Activated B cell treated with CpG ODN at 0.5 μM for 24 hours (primary cell): ENCODE results near the gene MARCHF9. TPM values are rescaled to one million over a fixed set of nuclear protein-coding genes. Genes with fewer than 3 reads are reported as not detected.

Source experiments
- ATAC-seq: fragments of 200-7000 bp; cut with Tn5 transposase; one replicate; pipeline ENCODE4 v1.10.0; 2021; ENCODE audit warnings: low read depth, mild to moderate bottlenecking, moderate library complexity
- CTCF ChIA-PET: fragments of 350-600 bp; sonication (Branson Sonifier 250); formaldehyde crosslinking; loops from one replicate; lab custom pipeline; 2021; ENCODE audit warnings: antibody characterized with exemption; lab: Charles Lee
- POLR2A ChIA-PET: fragments of 350-600 bp; sonication (Branson Sonifier 250); formaldehyde crosslinking; loops from one replicate; lab custom pipeline; 2021; ENCODE audit warnings: antibody characterized with exemption; lab: Charles Lee
- DNase-seq: peaks from one replicate; pipeline ENCODE4 v3.0.0; 2022
- H3K27ac Mint-ChIP-seq: one replicate; pipeline ENCODE4 v1.8.0; 2020; ENCODE audit warnings: mixed read lengths
- H3K27me3 Mint-ChIP-seq: one replicate; pipeline ENCODE4 v1.8.0; 2021; ENCODE audit warnings: mixed read lengths
- H3K36me3 Mint-ChIP-seq: one replicate; pipeline ENCODE4 v1.8.0; 2021; ENCODE audit warnings: low read depth, mixed read lengths
- H3K4me1 Mint-ChIP-seq: one replicate; pipeline ENCODE4 v1.8.0; 2021; ENCODE audit warnings: mixed read lengths
- H3K4me3 Mint-ChIP-seq: one replicate; pipeline ENCODE4 v1.8.0; 2020; ENCODE audit warnings: mild to moderate bottlenecking, mixed read lengths
- H3K9me3 Mint-ChIP-seq: one replicate; pipeline ENCODE4 v1.8.0; 2020; ENCODE audit warnings: mixed read lengths
- CTCF ChIP-seq: fragments of 200-600 bp; IDR thresholded peaks from one replicate; pipeline ENCODE4 v1.8.0; 2022; ENCODE audit warnings: antibody characterized with exemption, mild to moderate bottlenecking
- intact Hi-C: fragments of 100-400 bp; cut with micrococcal nuclease; formaldehyde crosslinking; loops from one replicate; pipeline ENCODE4 v1.15.1; 2024
- total RNA-seq: library from RNA; stranded (reverse); gene quantifications from 2 replicates; pipeline ENCODE4 v1.2.3, GENCODE V29; 2022

The MARCHF9 gene
- total RNA-seq, 1 donor from 2014 or later: 58.2 TPM

DNA sequence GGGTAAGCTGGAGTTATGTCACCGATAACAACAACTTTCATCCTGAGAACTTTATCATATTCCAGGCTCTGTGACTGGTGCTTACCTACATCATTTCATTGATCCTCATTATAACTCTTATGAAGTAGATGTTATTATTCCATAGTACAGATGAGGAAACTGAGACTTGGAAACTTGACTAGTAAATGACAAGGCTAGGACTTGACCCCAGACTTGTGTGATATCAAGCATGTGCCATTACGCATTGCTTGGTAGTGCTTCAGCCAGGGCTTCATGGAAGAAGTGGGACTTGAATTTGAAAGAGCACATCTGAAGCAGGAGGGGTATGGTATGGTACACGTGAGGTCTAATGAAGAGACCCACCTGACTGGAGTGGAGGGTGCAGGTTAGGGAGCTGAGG, 51.8 kb downstream of the MARCHF9 start:
- ATAC-seq: no peak
- Mint-ChIP-seq H3K36me3 (peaks cover 32% of the 10 kb centered on the region), H3K27me3 (no peaks in the 10 kb centered on the region), H3K9me3 (no peaks in the 10 kb centered on the region), H3K4me1 (no peaks in the 10 kb centered on the region), H3K27ac (no peak overlapping the region), H3K4me3 (no peak overlapping the region)
- DNase-seq: no peak
- CTCF ChIA-PET: interaction anchor here (1.2 kb wide), 1 partner anchor 98 kb away, joined by 4 read pairs; no protein-coding TSS in a partner anchor
- POLR2A ChIA-PET: no interaction called here
- no peak for TF ChIP-seq CTCF
- intact Hi-C loops: no loop called here

GRCh38 chr12:57807285-57807684, 52.4 kb downstream of the MARCHF9 start:
- intact Hi-C loops: no loop called here

DNA sequence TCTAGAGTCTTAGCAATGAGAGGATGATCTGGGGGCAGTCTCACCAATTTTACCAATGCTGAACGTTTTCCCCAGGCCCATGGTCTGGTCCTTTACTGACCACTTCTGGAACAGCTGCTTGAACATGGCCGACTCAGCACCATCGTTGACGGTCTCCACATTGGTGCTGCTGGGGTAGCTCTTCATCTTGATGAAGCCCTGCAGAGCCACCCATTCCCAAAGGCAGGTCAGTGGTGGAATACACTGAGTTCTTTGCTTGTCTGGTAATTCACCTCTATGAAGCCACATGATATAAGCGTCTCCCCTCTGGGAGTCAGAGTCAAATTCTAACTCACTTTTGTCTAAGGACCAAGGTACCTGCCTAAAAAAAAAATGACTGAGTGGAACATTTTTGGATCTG, 53.4 kb downstream of the MARCHF9 start:
- no peaks in the 10 kb centered on the region for H3K4me1 Mint-ChIP-seq
- ATAC-seq (no peak), DNase-seq (no peak)
- ChIA-PET CTCF (interaction anchor here (1.0 kb wide), 2 partner anchors 94 to 97 kb away, joined by 3 read pairs; no protein-coding TSS in a partner anchor), POLR2A (no interaction called here)
- H3K27ac Mint-ChIP-seq: no peak overlapping the region
- intact Hi-C loops: no loop called here
- H3K9me3 Mint-ChIP-seq: no peaks in the 10 kb centered on the region
- peaks cover 21% of the 10 kb centered on the region for H3K36me3 Mint-ChIP-seq
- no peak for TF ChIP-seq CTCF
- no peak overlapping the region for H3K4me3 Mint-ChIP-seq
- no peaks in the 10 kb centered on the region for H3K27me3 Mint-ChIP-seq

More at GRCh38 chr12:57807285-57807684, 52.4 kb downstream of the MARCHF9 start:
- no peak overlapping the region for H3K4me3 Mint-ChIP-seq
- DNase-seq (no peak), ATAC-seq (no peak)
- H3K27me3 Mint-ChIP-seq: no peaks in the 10 kb centered on the region
- H3K36me3 Mint-ChIP-seq: peaks cover 29% of the 10 kb centered on the region
- H3K27ac Mint-ChIP-seq: no peak overlapping the region
- ChIA-PET POLR2A (no interaction called here), CTCF (interaction anchor here (1.2 kb wide), 1 partner anchor 98 kb away, joined by 4 read pairs; no protein-coding TSS in a partner anchor)
- no peaks in the 10 kb centered on the region for H3K9me3 Mint-ChIP-seq
- TF ChIP-seq CTCF: no peak
- H3K4me1 Mint-ChIP-seq: no peaks in the 10 kb centered on the region

DNA sequence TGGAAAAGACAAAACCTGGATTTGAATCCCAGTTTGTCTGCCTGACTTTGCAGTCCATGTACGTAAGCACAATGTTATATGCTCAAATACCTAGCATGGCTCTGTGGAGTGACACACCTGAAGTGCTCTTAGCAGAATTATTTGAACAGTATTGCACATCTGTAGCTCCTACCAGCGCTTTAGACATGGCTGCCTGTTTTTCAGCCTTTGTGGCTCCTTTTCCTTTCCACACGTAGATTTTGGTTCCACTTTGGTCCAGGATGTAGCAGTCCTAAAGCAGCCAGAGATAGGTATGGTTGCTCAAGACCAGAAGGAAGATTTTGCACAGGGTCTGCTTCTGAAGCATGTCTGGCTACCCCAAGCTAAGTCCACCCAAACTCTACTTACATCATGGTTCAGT, 54.5 kb downstream of the MARCHF9 start:
- ChIA-PET CTCF (no interaction called here), POLR2A (no interaction called here)
- no peak for ATAC-seq
- no peaks in the 10 kb centered on the region for H3K9me3 Mint-ChIP-seq
- H3K4me1 Mint-ChIP-seq: no peaks in the 10 kb centered on the region
- peaks cover 17% of the 10 kb centered on the region for H3K36me3 Mint-ChIP-seq
- TF ChIP-seq CTCF: no peak
- DNase-seq: no peak
- H3K27me3 Mint-ChIP-seq: no peaks in the 10 kb centered on the region
- H3K4me3 Mint-ChIP-seq: no peak overlapping the region
- H3K27ac Mint-ChIP-seq: no peak overlapping the region
- intact Hi-C loops: no loop called here

Other genes with a start within 250 kb of the MARCHF9 start
- gene DDIT3, start 234.6 kb upstream of the MARCHF9 start, total RNA-seq: 30.5 and 34.3 TPM in 2 replicates
- gene MBD6, start 232.3 kb upstream of the MARCHF9 start, total RNA-seq: 96.0 and 105 TPM in 2 replicates
- gene DCTN2, start 207.9 kb upstream of the MARCHF9 start, total RNA-seq: 83.3 and 91.8 TPM in 2 replicates
- 0.13 and 0.15 TPM in 2 replicates for gene KIF5A, start 205.1 kb upstream of the MARCHF9 start, total RNA-seq
- 16.5 and 17.9 TPM in 2 replicates for gene PIP4K2C, start 163.9 kb upstream of the MARCHF9 start, total RNA-seq
- gene DTX3, start 150.3 kb upstream of the MARCHF9 start, total RNA-seq: 3.7 and 3.9 TPM in 2 replicates
- not detected in 2 replicates for gene ARHGEF25, start 143.7 kb upstream of the MARCHF9 start, total RNA-seq
- 0.31 and 0.51 TPM in 2 replicates for gene B4GALNT1, start 121.9 kb upstream of the MARCHF9 start, total RNA-seq
- 166 TPM in 2 replicates for gene OS9, start 61.0 kb upstream of the MARCHF9 start, total RNA-seq
- 17.5 and 18.5 TPM in 2 replicates for gene AGAP2, start 16.4 kb upstream of the MARCHF9 start, total RNA-seq
- gene TSPAN31, start 10.1 kb upstream of the MARCHF9 start, total RNA-seq: 35.8 and 37.6 TPM in 2 replicates
- gene CDK4, start 2.8 kb upstream of the MARCHF9 start, total RNA-seq: 95.7 and 95.9 TPM in 2 replicates
- 2.4 and 2.5 TPM in 2 replicates for gene CYP27B1, start 12.0 kb downstream of the MARCHF9 start, total RNA-seq
- 32.2 and 40.7 TPM in 2 replicates for gene METTL1, start 17.0 kb downstream of the MARCHF9 start, total RNA-seq
- 0.60 and 1.2 TPM in 2 replicates for gene EEF1AKMT3, start 17.5 kb downstream of the MARCHF9 start, total RNA-seq
- gene TSFM, start 27.7 kb downstream of the MARCHF9 start, total RNA-seq: 28.4 and 33.4 TPM in 2 replicates
- 1.5 and 3.1 TPM in 2 replicates for gene AVIL, start 63.6 kb downstream of the MARCHF9 start, total RNA-seq
- gene CTDSP2, start 91.6 kb downstream of the MARCHF9 start, total RNA-seq: 73.2 and 81.5 TPM in 2 replicates
- gene ATP23, start 186.5 kb downstream of the MARCHF9 start, total RNA-seq: 3.0 and 3.9 TPM in 2 replicates